Posterior vena cava (tissue), 2 donors: Measurements from ENCODE around the gene DYRK1A. TPM values are rescaled to one million over a fixed set of nuclear protein-coding genes. Genes with fewer than 3 reads are reported as not detected.

Source experiments
- DNase-seq: peaks from one replicate; pipeline ENCODE4 v3.0.0-alpha.2; 2020; ENCODE audit warnings: low spot score
- intact Hi-C, 2 donors: fragments of 100-400 bp; cut with DNase I; formaldehyde crosslinking; loops; one replicate each; pipeline versions ENCODE4 v1.14.1 to v1.14.2; 2022 to 2023
- total RNA-seq, 2 donors: library from RNA; stranded (reverse); fragmentation: NEBNext Ultra II Directional; extraction: Animal tissue kit (Norgen Biotek cat#: 25700); gene quantifications; one replicate each; pipeline ENCODE4 v1.2.1, GENCODE V29; 2021
- donor health status: DM: yes; HTN: yes; CAD: no.
- donor health status: DM: yes; HTN: yes; CAD: no.

The DYRK1A gene
- total RNA-seq, 2 donors from 2014 or later = 58.1 to 68.2 TPM

DNA sequence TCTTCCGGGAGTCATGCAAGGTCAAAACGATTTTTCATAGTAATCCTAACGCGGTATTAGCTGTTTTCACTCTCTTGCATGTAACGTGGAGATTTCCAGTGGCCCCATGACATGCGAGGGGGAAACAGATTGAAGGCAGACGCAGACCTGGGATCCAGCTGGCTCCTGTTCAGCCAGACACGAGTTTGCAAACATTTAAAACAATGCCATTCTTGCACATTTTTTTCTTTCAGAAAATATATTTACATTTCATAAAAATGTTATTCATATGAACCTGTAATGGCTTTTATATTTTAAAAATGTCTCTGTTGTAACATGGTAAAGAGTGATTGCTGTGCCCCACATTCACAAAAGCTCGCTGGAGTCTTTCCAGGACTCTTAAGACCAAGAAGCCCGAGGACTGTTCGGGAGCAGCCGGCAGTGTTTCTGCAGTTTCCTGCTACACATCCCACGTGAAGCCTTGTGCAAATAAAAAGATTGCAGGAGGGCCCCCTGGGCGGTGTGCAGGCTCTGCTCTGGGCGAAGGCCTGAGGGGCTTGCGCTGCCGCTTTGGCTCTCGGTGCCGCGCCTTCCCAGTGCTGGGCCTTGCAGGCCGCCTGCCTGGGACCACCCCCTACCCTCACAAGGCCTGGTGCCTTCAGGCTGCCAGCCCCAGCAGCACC lies 184.9 kb downstream of the DYRK1A start:
- peak; percentile 15 for DNase-seq
- intact Hi-C loops = loop anchor here in 1 of 2 donors (5.0 kb wide), 1 partner anchor 1566 kb away; no protein-coding TSS in a partner anchor

DNA sequence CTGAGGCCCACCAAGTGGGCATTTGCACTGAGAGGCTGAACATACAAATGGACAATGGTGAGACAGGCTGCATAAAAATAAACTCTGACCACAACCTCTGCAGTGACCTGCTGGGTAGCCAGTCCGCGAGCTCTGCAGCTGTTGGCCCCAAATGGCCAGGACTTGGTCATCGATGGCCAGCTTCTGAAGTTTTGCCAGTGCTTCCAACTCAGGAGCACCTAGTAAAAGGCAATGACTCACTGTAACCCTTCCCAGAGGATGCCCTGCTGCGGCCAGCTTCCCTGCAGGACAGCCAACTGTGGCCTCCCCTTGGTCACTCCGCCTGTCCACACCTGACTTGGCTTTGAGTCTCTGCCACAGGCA lies 185.4 kb downstream of the DYRK1A start:
- peak; percentile 42 for DNase-seq

DNA sequence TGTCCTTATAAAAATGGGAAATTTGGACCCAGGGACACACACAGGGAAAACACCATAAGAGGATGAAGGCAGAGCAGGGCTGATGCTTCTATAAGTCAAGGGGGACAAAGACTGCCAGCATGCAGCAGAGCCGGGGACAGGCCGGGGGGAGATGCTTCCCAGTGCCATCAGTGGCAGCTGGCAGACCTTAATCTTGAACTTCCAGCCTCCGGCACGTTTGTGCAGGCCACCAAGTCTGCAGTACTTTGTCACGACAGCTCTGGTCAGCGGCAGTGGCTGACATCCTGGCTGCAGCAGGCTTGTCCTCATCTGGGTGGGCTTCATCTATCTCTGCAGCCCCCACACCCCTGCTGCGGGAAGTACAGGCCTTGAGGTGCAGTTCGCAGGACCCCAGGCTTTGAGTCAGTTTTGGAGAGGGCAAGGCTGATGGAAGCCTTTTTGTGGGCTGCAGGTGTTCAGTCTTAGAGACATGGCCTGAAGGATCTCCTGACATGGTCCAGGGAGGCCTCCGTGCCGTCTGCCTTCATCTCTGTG lies 186.0 kb downstream of the DYRK1A start:
- peak; percentile 59 for DNase-seq
- intact Hi-C loops = loop anchor here in 1 of 2 donors (5.0 kb wide), 1 partner anchor 1565 kb away; no protein-coding TSS in a partner anchor

More for the DNA sequence above, 185.4 kb downstream of the DYRK1A start:
- intact Hi-C loops = loop anchor here in 1 of 2 donors (5.0 kb wide), 1 partner anchor 1565 kb away; no protein-coding TSS in a partner anchor

DNA sequence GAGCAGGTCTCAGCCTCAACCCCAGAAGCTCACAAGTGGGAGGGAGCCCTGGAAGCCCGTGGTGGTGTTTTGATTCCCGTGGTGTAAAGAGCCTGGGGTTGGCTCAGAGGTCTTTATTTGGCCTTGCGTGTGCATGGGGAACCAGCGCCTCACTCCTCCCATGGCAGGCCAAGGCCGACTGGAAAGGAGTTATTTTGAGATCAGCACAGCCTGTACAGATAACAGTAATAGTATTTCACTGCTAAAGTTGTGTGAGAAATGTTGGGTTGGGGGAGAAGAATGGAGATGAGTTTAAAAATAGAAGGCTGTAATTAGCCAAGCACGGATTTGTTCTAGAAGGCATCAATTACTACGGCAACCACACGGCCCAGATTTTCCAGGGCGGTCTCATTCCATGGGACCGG lies 186.5 kb downstream of the DYRK1A start:
- no peak for DNase-seq
- intact Hi-C loops = loop anchor here in 1 of 2 donors (5.0 kb wide), 1 partner anchor 1564 kb away; no protein-coding TSS in a partner anchor

DNA sequence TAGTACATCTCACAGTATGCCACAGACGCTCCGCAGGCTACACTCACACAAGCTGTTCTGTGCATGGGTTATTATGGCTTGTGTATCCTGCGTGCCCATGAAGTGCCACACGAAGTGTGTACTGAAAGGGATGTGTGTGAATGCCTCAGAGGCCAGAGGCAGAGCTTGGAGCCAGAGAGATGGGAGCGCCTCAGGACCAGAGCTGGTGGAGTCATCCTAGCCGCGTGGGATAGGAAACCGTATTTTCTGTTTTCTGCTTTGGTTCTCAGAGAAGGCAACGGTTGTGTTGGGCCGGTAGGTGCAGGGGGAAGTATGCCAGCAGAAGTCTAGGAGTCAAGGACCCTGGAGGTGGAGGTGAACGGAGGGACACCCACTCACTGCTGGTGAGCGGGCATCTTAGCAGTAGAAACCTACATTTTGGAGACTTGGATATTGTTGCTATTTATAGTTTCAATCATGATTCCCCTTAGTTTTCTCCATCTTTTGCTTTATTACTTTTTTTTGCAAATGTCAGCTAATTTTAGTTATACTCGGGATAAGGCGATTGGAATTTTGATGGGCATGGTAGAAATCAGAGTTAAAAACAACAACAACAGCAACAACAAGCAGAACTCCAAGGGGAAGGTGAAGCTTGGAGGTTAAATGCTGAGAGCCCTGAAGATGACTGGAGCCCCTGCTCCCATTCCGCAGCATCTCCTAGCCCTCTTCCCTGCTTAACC lies 188.2 kb downstream of the DYRK1A start:
- no peak for DNase-seq
- intact Hi-C loops = loop anchor here in 1 of 2 donors (5.0 kb wide), 1 partner anchor 1562 kb away; no protein-coding TSS in a partner anchor

DNA sequence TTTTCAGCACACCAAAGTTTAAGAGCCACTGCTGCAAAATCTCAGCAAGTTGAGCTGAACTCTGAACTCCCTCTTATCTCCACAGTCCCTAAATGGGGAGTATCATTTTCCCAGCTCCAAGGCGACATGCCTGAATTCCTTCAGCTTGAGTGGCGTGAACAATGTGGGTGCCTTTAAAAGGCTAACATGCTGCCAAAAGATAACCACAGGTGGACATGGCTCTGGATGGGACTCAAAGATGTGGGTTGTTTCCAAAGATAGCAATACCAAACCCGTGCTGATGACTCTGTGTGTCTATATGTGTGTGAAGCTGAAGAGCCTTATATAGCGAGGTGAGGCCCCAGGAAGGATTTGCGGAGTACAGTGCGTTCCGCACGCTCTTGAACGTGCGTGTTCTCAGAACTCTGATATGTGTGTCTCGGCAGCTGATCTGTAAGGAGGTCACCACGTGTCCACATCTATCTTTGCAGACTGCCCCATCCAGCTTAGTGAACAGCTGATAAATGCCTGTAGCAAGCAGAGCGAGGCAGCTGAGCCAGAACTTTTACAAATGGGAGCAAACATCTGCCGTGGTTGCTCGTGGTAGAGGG lies 189.2 kb downstream of the DYRK1A start:
- DNase-seq = no peak
- intact Hi-C loops = no loop called here

DNA sequence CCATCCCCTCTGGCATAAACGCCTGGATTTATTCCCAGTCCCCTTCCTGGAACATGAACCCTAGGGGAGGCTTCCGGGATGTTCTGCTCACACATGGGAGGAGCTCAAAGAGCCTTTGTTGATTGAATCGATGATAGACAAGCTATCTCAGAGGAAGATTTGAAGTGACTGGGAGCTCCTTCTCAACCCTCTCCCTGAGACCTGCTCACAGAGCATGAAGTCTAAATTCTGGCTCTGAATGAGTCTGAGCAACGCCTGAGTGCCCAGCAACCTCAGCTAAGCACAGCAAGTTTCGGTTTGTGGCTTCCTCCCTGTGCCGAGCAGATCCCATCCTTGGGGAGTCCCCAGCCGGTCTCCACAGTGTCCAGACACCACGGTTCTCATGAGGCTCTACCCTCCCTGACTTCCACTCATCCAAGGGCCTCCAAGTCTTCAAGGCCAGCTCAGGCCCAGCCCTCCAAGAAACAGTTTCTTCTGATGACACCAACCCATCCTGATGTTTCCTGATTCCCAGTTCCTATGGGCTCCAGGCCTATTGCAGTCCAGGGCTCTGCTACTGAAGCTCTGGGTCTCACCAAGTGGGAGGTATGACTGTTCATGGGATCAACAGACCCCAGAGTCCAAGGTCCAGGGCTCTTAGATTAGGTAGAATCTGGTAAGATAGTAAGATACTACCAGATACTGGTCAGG lies 190.8 kb downstream of the DYRK1A start:
- intact Hi-C loops = no loop called here
- no peak for DNase-seq

DNA sequence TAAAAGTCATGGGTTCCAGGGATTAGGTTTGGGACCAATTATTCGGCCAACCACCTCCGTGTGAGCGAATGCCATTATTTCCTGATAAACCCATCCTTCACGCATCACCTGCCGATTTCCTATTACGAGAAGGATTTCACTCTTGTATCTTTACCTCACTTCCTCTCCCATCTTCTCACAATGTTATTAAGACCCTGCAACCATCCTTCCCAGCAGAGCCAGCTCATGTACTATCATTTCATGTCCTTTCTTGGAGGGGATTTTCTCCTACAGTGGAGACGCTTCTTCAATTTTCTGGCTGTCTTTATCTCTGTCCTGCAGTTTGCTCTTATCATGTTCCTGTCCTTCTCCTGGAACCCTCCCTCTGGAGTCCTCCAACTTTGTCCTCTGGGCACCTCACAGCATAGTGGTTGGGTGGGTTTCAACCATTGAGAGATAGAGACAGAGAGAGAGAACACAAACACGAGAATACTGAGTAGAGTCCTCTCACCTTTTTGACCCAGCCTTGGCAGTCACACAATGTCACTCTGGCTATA lies 192.2 kb downstream of the DYRK1A start:
- intact Hi-C loops = no loop called here
- no peak for DNase-seq

DNA sequence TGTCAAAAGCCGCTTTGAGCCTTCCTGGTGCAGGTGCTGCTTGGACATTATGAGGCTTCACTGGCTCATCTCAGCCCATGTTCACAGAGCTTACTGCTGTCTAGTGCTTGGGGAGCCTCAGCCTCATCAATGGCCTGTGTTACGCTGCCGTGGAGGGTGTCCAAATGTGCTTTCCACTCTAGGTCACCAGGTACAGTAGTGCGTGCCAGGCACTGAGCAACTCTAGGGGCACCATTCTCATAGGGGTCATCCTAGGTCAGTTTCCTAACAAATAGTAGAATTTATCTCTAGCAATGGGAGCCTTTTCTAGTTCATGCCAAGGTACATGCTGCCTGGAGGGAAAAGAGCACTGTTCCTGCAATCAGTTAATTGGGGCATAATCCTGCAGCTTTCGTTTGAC lies 193.8 kb downstream of the DYRK1A start:
- intact Hi-C loops = loop anchor here in 1 of 2 donors (10.0 kb wide), 1 partner anchor 196 kb away; the partner anchor contains the start of gene DYRK1A
- DNase-seq = no peak

DNA sequence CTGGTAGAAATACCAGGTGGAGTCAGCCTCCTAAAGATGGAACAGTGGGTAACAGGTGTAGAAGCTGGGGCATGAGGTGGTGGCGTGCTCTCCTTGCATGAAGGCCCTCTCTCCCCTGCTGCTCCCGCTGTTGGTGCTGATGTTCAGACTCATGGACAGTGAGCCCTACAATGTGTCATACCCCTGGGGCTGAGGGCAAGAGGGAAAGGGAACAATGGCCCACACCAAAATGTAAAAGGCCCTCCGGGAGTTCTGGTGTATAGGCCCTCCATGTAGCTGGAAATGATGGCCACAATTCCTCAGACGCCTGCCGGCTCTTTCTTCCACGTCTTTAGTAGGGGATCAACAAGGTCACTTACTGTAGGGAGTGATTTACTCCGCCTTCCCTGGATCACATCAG lies 194.9 kb downstream of the DYRK1A start:
- DNase-seq = no peak
- intact Hi-C loops = loop anchor here in 1 of 2 donors (10.0 kb wide), 1 partner anchor 197 kb away; the partner anchor contains the start of gene DYRK1A

DNA sequence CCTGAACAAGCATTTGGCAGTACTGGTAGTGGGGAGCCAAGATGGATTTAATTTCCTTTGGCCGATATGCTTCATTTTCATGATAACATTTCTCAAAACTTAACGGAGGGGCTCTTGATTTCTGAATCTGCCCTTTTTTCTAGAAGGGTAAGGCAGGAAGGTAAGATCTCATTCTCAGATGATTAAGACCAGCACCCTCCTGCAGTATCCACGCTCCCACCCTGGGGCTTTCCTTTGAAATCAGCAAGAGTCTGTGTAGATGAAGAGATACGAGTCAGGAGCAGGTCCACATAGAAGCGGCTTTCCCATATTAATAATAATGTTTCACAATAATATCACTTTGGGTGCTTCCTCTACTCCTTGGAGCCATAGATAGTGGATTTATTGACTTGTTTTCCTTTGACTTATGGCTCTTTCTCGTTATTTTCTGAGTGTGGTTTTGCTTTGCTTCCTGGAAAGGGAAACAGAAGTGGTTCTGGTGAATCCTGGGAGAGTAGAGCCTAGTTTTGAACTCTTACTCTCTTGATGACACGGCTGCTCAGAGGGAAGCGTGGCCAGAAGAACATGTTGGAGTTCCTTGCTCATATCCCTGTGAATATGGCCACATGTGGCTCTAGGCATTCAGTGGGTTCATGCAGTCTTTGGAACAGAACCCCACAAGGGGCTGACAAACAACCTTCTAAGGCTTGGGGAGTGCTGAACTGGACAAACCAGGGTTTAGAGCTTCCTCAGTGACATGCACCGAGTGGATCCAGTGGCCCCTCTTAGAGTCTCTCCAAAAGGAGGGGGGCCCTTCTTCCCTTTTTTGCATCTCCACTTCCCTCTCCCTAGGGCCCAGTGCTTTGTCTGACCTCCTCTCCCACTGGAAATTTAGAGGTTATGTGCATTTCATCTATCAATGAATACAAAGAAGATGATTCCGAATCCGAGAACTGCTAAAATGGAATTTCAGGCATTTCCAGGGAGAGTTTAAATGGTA lies 195.7 kb downstream of the DYRK1A start:
- intact Hi-C loops = loop anchor here in 1 of 2 donors (10.0 kb wide), 1 partner anchor 197 kb away; the partner anchor contains the start of gene DYRK1A

DNA sequence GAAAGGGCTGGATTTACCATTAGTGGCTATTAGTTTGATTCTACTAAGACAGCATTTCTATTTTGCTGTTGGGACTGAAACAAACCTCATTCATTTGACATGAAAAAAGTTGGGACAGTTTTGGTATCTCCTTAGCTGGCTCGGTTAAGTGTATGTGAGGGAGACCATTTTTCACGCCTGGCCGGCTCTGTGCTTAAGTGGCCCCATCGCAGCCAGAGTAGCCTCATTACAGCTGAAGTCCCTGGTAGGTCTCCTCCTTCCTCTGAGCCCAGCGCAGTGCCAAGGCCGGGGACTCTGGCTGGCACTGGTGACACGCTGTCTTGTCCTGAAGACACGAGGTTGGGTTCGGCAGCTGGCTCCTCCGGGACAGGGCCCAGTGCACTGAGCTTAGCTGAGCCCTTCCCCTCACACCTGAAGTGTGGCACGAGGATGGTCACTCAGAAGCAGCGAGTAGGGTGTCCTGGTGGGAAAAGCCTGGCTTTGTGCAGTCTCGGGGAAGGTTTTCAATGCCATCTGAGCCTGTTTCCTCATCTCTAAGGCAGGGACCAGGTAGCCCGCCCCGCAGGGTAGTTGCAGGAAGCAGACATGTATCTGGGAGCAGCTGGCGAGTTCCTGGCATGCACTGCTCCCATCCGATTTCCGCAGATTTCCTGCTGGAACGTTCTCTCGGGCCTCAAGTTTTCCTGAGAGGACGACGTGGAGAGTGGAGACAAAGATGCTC lies 196.5 kb downstream of the DYRK1A start:
- no peak for DNase-seq
- intact Hi-C loops = loop anchor here in 1 of 2 donors (10.0 kb wide), 1 partner anchor 198 kb away; the partner anchor contains the start of gene DYRK1A

More for the DNA sequence above, 195.7 kb downstream of the DYRK1A start:
- no peak for DNase-seq

DNA sequence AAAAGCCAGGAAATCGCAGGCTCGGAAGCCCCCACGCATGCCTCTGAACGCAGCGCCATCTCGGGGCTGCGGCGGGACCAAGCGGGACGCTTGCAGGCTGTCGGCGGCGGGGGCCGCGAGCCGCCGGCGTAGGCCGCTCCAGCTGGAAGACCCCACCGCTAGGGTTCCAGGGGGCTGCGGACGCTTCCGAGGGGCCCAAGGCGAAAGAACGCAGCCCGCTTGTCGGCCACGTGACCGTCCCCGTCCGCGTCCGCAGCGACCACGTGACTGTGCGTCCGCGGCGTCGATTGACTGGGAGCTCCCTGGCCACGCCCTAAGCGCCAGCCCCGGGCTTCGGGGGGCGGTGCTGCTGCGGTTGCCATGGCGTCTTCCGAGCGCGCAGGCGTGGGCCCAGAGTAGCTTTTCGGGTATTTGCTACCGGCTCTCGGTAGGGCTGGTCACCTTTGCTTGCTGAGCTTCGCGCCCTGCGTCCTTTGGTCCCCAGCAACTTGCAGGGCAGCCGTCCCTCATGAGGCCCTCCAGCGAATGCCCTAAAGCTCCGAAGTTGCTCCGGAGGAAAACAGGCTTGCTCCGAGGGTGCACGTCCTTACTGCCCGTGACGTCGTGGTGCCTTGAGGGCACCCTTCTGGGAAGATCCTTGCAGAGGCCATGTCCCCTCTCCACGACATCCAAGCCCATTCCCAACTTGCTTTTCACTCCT lies 197.2 kb downstream of the DYRK1A start:
- peak; percentile 98 for DNase-seq
- intact Hi-C loops = loop anchor here in 1 of 2 donors (10.0 kb wide), 1 partner anchor 199 kb away; the partner anchor contains the start of gene DYRK1A

DNA sequence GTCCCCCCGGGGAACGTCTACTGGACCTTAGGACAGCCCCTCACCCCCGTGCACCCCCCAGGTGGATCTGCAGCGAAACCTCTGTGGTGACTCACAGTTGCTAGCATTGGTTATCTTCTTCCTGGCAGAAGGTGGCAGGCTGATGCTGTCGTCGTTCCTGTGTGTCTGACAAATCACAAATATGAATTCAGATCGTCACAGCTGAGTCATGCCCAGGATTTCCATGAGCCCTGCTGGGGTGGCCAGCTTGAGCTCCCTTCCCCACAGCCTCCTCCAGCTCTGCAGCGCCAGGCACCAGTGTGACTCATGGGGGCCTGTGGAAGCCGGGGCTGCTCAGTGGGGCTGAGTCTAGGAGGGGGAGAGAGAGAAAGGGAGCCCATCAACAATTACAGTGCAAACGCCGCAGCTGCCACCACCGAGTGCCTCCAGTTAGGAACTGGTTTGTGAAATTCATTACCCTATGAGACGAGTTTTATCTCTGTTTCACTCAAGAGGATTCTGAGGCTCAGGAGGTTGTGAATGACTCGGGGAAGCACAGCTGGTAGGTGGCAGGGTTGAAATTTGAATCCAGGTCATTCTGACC lies 197.9 kb downstream of the DYRK1A start:
- DNase-seq = peak; percentile 95
- intact Hi-C loops = loop anchor here in 1 of 2 donors (10.0 kb wide), 1 partner anchor 200 kb away; the partner anchor contains the start of gene DYRK1A

DNA sequence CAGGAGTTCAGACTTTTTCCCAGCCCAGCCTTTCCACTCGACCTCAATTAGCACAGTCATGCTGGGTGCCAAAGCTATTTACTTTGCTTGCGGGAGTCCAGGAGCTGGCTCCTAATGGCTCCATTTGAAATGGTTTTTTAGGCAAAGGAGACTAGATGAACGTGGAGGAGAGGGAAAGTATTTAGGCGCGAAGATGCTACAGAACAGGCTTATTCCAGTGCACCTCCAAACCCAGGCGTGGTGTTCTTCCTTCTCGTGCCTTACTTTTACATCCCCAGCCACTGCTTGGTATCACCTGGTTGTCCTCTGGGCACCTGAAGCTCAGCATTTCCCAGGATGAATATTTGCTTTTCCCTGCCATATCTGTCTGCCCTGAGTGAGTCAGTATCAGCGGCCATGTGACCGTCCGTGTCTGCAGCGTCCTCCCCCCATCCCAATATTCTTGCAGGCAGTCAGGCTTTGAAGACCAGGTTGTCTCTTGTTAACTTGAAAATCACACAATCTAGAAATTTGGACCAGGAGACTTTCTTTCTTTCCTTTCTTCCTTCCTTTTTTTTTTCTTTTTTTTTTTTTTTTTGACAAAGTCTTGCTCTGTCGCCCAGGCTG lies 198.5 kb downstream of the DYRK1A start:
- no peak for DNase-seq
- intact Hi-C loops = loop anchor here in 1 of 2 donors (10.0 kb wide), 1 partner anchor 200 kb away; the partner anchor contains the start of gene DYRK1A
